Measurements from ENCODE around the gene EIF3I.

EIF3I gene

GRCh38 chr1:32221980-32222755, at the start of gene EIF3I, which contains the start of gene TMEM234:
Gene EIF3I (plus strand): TSS chr1:32222407. CDS start chr1:32222442, 35 bp downstream.
Gene TMEM234 (minus strand): TSS chr1:32222353. CDS start chr1:32222322, 31 bp downstream.
- DNase-seq (ENCODE audit: low read depth in 2 of 3, low spot score in 2 of 3), result peak; percentile 72 to 75 (median 72)

DNA sequence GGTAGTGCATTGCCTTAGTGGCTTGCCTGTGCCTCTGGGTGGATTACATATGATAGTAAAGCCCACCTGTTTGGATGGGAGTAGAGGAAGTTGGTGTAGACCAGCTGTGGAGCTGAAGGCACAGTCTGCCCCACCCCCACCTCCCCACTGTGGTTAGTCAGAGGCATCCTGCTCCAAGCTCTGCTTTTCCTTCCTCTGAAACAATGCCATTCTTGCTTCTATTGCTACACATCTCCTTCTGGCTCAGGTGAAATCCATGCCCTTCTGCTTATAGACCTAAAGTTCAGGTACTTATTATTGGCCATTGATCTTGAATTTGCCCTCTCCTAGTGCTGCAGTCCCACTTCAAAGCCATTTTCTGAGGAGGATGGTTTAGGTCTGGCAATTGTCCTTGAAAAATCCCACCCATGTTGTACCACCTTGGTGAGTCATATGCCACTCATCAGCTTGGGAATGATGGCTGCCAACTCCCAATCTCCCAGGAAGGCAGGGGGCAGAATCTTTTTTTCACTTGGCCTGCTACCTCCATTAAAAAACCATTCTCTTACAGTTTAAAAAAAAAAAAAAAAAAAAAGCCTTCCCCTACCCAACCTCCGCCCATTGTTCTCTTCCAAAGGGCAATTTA, 49.5 kb upstream of the EIF3I start:
- no peak for DNase-seq (ENCODE audit: low read depth in 2 of 3, low spot score in 2 of 3)

DNA sequence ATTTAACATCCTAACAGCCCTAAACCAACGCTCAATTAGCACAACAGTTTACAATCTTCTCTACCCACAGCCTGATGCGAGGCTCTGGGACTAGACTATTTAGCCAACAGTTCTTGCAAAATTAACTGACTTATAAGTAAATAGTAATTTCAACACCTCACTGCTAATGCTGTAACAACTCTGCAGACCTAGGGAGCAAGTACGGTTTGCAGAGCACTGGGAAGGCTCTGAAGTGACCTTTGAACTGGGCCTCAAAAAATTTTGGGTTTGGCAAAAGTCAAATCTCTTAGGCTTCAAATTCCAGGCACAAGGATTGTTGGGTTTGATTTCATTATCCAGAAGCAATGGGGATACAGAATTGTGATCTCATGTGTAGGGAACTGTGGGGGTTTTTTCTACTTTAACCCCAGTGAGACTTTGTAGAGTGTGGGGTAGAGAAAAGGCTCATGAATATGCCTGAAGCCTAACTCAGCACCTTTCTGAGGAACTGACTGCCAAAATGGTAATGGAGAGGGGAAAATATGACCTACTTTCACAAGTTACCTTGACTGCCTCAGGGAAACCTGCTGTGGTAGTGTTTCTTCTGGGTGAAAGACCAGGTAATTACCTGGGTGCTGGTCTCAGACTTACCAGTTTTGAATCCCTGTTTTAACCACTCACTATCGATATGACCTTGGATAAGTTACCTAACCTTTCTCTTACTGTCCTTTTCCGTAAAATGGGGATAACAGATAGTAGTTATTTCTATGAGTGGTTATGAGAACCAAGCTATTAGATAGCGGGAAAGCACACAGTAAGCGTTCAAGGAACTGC, 43.6 kb upstream of the EIF3I start:
- DNase-seq (ENCODE audit: low read depth in 2 of 3, low spot score in 2 of 3), result no peak

GRCh38 chr1:32179193-32179442, 43.1 kb upstream of the EIF3I start:
- DNase-seq (ENCODE audit: low read depth in 2 of 3, low spot score in 2 of 3), result no peak

GRCh38 chr1:32179443-32180185, 42.6 kb upstream of the EIF3I start, which contains the start of gene TXLNA:
Gene TXLNA (plus strand): TSS chr1:32179675. CDS start chr1:32180346, 671 bp downstream.
- peak; percentile 74 to 89 (median 86) for DNase-seq (ENCODE audit: low read depth in 2 of 3, low spot score in 2 of 3)

DNA sequence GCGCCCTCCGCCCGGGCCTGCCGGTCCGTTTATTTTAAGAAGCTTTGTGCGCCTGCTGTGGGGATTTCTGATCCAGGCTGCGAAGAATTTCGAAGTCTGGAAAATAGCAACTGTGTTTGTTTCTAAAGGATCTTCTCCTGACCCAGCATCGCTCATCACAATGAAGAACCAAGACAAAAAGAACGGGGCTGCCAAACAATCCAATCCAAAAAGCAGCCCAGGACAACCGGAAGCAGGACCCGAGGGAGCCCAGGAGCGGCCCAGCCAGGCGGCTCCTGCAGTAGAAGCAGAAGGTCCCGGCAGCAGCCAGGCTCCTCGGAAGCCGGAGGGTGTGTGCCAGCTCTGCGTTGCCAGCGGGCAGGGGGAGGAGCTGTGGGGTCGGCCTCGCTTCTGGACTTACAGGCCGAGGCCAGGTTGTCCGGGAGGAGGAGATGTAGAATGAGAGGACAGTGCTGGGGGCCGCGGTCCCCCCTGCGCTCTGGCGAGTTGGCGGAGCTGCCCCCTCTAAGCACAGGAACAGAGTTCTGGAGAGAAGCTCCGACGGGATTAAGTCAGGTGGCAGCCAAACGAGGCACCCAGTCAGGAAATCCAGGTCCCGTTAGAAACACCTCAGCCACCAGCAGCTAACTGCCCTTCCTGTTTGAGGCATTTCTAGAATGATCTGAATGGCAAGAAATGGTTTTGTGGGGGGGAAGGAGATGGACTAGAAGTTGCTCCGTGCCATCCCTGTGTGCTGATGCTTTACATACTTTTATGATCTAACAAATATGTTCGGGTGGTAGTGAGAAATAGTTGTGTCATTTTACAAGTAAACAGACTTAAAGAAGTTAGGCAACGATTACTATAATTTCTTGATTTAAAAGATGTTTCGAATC, 41.8 kb upstream of the EIF3I start:
- DNase-seq (ENCODE audit: low read depth in 2 of 3, low spot score in 2 of 3), result no peak

GRCh38 chr1:32181065-32181464, 41.1 kb upstream of the EIF3I start:
- no peak for DNase-seq (ENCODE audit: low read depth in 2 of 3, low spot score in 2 of 3)

DNA sequence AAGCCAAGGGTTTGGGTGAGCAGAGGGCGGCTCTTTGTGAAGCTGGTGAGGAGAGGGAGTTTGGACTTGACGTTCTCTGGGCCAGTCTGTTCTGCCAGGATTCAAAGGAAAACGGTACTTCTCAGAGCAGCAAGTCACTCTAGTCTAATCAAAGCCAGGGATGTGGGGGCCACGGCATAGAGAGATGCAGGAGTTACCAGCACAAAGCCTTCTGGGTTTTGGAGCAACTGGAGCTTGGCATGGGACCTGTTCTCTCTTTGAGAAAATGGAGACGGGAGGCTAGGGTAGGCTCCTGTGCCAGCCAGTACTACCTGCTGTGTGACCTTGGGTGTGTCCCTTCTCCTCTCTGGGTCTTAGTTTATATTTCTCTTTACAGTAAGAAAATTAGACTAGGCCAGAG, 40.6 kb upstream of the EIF3I start:
- DNase-seq (ENCODE audit: low read depth in 2 of 3, low spot score in 2 of 3), result no peak

DNA sequence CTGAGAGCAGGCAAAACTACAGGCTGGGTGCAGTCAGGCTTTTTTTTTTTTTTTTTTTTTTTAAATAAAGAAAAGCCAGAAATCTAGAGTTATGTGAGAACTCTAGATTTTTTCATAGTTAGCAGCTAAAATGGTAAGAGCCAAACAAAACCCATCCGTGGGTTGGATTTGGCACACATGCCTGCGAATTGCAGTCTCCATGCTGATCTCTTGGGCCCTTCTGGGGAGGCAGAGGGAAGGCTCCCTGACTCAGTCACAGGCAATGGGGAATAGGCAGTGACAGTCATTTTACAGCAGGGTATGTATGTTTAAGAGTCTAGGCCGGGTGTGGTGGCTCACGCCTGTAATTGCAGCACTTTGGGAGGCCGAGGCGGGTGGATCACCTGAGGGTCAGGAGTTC, 40.1 kb upstream of the EIF3I start:
- no peak for DNase-seq (ENCODE audit: low read depth in 2 of 3, low spot score in 2 of 3)

DNA sequence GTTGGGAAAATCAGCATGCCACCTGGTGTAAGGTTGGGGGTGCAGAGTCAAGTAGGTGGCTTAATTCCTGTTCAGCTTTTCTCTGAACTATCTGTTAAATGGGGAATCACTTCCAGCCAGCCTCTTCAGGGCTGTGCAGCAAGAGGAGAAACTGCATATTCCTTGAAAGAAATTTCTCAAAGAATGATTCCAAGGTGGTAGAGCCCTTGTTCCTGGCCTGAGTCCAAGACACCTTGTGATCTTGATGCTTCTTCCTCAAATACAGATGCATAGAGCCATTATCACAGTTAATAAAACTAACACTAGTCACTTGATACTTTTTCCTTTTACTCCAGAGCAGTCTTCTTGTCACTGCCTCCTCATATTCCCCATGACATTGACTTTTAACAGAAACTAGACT, 37.6 kb upstream of the EIF3I start:
- no peak for DNase-seq (ENCODE audit: low read depth in 2 of 3, low spot score in 2 of 3)

GRCh38 chr1:32186077-32186476, 36.1 kb upstream of the EIF3I start:
- no peak for DNase-seq (ENCODE audit: low read depth in 2 of 3, low spot score in 2 of 3)

DNA sequence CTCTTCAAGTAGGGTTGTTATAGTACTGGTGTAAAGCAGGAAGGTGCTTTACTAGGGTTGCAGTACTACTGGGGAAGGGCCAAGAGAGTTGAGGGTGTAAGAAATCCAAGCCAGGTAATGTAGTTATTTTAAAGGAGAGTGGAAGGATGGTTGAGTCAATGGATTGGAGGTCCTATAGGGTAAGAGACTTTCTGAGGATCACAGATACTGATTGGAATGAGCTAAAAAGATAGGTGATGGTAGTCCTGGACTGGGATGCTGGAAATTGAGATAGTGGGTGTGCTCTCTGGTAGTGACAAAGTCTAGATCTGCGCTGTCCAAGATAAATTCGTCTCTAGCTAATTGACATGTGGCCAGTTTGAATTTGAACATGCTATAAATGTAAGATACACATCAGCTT, 35.7 kb upstream of the EIF3I start:
- DNase-seq (ENCODE audit: low read depth in 2 of 3, low spot score in 2 of 3), result no peak

GRCh38 chr1:32187850-32188249, 34.4 kb upstream of the EIF3I start:
- DNase-seq (ENCODE audit: low read depth in 2 of 3, low spot score in 2 of 3), result no peak

DNA sequence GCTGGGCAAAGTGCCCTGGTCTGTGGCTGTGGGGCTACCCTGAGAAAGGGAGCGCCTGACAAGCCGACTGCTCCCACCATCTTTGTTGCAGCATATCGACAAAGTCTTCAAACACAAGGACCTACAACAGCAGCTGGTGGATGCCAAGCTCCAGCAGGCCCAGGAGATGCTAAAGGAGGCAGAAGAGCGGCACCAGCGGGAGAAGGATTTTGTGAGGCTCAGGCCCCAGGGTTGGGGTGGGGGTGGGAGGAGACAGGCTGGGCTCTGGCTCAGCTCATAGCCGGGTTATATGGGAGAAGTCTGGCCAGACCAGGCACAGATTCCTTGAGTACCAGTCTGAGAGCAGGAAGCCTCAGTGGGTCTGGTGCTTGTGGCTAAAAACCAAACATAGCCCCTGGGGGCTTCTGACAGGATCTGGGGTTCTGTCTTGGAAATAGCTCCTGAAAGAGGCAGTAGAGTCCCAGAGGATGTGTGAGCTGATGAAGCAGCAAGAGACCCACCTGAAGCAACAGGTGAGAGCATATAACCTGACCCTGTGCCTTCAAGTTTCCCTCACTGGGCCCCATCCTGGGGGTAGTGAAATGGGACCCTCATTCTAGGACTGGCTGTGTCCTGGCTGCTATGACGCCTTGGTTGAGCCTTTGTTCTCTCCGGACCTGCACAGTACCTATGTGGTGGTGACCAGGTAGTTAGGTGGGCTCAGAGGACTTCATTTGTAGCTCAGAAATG, 29.8 kb upstream of the EIF3I start:
- no peak for DNase-seq (ENCODE audit: low read depth in 2 of 3, low spot score in 2 of 3)

- no peak for DNase-seq (ENCODE audit: low read depth in 2 of 3, low spot score in 2 of 3)
Observed at GRCh38 chr1:32194984-32195383, 27.2 kb upstream of the EIF3I start.

DNA sequence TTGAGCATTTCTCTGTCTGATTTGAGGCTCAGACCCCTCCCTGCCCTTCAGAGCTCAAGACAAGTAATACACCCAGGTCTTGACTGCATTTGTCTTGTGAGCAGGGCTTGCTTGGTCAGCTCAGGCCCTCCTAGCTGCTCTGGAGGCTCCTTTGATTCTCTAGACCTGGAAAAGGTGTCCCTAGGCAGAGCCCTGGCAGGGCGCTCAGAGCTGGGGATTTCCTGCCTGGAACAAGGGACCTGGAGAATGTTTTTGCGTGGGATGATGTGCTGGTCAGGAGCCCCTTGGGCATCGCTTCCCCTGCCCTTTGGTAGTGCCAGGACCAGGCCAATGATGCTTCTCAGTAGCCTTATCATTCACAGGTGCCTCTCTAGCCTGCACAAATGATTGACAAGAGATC, 26.7 kb upstream of the EIF3I start:
- DNase-seq (ENCODE audit: low read depth in 2 of 3, low spot score in 2 of 3), result no peak

DNA sequence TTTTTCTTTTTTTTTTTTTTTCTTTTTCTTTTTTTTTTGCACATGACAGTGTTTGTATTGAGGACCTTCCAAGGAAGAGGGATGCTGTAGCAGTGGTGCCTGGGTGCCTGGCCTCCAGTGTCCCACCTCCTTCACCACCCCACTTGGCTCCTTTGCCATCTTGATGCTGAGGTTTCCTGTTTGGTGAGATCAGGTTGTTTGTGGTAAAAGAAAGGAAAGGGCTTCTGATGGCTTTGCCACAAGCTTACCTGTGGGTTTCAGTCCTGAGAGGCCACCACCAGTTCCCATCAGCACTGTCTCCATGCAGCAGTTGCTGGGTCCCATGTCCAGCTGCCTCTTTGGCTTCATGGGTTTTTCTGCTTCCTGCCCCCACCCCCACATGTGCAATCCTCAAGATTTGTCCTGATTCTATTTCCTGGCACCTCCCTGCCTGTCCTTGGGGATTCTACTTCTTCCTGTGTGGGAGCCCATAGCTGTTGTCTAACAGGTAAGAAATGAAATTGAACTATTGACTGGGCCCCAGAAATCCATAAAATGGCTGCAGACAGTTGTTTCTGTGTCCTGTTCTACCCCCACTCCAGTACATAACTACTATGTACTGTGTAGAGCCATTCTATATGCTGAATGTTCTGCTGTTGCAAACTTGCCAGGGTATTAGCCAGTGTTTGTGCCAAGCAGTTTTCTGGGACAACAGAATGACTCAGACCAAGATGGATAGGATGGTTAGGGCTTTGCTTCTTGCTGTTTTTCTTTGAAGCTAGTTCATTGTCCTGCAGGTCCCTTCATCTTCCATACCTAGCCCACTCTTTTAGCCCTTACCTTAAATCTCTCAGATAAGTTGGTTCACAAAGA, 26.0 kb upstream of the EIF3I start:
- DNase-seq (ENCODE audit: low read depth in 2 of 3, low spot score in 2 of 3), result no peak

- DNase-seq (ENCODE audit: low read depth in 2 of 3, low spot score in 2 of 3), result no peak
Observed at GRCh38 chr1:32197074-32197473, 25.1 kb upstream of the EIF3I start.

- DNase-seq (ENCODE audit: low read depth in 2 of 3, low spot score in 2 of 3), result no peak
Observed at GRCh38 chr1:32197837-32198236, 24.4 kb upstream of the EIF3I start.

All from activated CD8-positive, alpha-beta memory T cell treated with anti-CD3 and anti-CD28 coated beads for 48 hours (primary cell).